OCI-M1 (cell line): ENCODE data around the gene B3GNT7.
"Not testable (repeated sequence)": the region's sequence is repeated elsewhere in the genome, so short reads cannot be mapped to it uniquely, and the experiment has no call there.

Source experiments
- DNase-seq: peaks from one replicate; lab custom pipeline; 2025; lab: John Stamatoyannopoulos, UW

B3GNT7 gene

DNA sequence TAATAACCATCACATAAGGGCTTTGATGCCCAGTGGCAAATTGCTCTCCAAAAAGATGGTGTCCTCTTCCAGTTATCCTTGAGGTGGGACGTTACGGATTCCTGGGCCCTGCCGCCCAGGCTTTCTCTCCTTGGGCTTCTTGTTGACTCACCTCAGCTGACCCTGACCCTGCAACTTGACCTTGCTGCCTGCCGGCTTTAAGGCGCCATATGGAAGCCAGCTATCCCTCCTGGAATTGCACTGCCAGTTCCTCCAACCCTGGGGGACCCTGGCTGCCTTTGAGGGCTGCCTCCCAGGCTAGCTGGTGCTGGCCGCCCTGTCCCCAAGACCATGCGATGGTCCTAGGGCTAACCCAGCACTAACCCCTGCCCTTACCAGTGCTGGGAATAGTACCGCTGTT lies 28.3 kb upstream of the B3GNT7 start:
- DNase-seq: no peak

DNA sequence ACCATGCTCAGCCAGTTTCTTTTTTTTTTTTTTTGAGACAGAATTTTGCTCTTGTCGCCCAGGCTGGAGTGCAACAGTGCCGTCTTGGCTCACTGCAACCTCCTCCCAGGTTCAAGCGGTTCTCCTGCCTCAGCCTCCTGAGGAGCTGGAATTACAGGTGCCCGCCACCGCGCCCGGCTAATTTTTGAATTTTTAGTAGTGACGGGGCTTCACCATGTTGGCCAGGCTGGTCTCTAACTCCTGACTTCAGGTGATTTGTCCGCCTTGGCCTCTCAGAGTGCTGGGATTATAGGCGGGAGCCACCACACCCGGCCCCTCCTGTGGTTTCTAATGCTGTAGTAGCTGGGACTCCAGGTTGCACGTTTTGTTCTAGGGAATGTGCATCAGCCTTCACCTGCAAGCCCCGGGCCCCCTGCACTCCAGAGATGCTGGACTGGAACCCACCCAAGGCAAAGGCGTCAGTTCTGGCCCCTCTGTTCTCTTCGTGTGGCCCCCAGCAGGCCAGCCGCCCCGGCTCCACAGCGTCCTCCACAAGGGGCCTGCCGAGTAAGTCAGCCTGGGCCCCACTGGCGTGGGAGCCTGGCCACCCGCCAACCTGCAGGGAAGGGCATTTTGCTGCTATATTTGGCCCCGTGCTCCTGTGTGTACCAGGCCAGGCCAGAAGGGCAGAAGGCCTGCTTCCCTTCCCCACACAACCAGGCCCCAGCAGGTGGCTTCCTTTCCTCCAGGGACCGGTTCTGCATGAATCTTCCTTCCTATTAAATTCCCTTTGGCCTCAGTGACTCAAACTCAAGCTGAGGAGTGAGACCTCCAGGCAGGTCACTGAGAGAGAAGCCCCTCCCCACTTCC lies 25.7 kb upstream of the B3GNT7 start:
- no peak for DNase-seq

DNA sequence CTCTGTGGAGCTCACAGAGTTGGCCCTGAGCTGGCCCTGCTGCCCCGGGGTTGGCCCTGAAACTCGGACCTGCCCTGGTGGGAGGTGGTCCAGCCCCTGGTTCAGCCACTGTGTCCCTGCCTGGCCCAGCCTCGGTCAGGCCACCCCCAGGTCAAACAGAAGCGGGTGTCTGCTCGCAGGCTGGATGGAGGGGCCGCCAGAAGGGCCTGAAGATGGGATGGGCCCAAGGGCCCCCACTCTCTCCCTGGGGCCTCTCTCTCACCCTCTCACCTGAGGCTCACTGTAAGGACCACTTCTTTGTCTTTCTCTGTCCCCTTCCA lies 25.1 kb upstream of the B3GNT7 start:
- no peak for DNase-seq

DNA sequence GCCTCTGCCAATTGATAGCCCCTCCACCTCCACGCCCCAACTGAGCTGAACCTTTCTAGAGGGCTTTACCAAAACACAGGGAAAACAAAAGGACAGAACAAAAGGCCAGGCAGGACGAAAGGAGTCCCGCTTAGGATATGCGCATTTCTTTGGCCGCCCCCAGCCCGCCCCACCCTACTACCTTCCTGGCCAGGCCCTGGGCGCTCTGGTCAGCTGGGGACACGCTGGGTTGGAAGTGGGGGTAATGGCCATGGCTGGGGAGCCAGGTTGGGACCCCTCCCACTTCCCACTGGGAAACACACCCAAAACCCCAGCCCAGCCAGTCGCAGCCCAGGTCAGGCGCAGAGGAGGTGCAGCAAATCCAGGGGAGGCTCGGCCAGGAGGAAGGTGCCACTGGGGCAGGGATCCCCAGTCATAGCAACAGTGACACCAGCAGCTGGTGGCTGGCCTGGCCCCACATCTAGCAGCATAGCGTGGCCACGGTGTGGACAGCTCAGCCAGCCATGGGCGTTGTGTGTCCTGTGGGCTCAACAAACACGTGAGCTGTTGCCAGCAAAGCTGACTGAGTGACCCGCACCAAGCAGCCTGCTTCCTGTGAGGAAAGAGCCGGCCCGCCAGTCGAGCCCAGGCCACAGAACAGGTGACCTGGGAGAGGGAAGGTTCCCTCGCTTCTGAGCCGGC lies 24.6 kb upstream of the B3GNT7 start:
- DNase-seq: no peak

DNA sequence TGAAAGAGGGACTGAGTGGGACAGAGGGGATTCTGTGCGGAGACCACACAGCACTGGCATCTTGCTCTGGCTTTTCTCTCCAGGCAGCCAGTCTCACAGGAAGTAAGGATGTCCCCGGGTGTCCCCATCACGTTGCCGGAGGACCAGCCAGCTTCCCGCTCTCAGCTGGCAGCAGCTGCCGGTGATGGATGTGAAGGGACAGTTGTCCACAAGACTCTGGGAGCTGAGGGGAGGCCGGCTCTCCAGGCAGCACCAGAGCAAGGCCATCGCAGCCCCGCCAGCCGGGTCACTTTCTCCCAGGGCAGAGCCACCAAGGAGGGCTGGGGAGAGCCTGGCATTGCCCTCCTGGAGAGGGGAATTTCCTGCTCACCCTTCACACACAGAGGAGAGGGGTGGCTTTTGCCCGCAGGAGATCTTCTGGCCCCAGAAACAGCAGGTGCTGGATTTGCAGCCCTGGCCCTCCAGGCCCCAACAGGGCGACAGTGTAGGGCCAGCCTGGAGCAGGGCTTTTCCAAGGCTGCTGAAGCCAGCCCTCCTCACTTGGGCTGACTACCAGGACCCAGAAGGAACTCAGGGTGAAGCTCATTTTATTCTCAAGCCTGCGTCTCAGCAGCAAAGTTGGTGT lies 24.0 kb upstream of the B3GNT7 start:
- no peak for DNase-seq

DNA sequence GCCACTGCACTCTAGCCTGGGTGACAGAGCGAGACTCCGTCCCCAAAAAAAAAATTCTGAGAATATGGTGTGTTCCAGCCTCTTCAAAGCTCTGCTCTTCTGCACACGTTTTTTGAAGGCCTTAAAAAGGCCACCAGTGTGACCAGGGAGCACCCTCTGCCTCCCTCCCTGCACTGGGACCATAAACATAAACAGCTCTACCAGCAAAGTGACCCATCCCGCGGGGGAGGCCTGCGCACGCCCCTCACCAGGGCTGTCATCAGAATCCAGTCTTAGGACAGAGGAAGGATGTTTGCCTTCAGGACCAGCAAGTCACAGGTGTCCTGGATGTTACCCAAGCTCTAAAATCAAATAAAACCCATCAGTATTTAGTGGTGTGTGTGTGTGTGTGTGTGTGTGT lies 23.2 kb upstream of the B3GNT7 start:
- DNase-seq: no peak

DNA sequence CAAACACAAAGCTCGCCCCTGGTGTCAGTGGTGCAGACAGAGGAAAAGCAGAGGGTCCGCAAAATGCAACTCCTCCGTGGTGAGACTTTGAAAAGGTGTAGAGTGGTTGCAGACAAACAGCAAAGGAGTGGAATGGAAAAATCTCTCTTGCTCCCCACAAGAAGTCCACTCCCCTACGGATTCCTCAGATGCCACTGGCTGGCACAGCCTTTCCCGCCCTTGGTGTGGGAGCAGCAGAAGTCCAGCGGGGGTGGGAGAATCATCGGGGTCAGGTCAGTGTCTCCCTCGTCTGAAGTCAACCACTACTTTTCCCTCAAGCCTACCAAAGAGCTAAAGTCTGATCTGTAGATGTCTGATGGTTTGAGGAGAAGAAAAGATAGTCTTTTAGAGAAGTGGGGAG lies 22.3 kb upstream of the B3GNT7 start:
- DNase-seq: no peak

DNA sequence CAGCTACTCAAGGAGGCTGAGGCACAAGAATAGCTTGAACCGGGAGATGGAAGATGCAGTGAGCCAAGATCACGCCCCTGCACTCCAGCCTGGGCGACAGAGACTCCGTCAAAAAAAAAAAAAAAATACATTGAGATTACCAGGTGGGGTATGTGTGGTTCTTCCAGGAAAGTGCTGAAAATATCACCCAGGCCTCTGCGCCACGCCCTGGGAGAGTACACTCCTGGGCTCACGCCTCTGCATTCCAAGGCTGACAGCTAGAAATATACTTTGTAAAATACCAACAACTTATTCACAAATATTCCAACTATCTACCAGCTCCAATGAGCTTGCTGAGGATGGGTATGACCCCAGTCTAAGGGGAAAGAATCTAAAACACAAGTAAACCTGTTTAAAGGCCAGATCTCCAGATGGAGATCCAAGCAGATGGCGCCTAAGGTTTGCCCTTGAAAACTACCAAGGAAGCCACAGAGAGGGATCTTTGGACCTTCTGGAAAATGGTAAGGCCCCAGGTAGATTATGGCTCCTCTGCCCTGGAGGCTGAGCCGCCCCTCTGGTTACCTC lies 21.6 kb upstream of the B3GNT7 start:
- DNase-seq: no peak

DNA sequence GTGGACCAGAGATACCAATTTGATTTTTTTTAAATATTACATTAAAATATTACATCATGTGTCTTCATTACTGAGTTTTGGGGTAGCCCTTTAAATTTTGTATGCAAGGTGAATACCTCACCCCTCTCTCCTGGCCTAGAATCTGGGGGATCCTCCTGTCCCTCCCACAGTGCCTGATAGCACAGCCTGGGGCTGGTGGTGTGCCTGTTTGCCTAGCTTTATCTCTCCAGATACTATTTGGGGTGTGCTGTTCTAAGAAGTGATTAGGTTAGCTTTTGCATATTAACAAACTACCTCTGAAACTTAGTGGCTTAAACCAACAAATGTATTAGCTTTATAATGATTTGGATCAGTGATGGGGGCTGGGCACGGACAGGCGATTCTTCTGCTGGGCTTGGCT lies 20.7 kb upstream of the B3GNT7 start:
- no peak for DNase-seq

DNA sequence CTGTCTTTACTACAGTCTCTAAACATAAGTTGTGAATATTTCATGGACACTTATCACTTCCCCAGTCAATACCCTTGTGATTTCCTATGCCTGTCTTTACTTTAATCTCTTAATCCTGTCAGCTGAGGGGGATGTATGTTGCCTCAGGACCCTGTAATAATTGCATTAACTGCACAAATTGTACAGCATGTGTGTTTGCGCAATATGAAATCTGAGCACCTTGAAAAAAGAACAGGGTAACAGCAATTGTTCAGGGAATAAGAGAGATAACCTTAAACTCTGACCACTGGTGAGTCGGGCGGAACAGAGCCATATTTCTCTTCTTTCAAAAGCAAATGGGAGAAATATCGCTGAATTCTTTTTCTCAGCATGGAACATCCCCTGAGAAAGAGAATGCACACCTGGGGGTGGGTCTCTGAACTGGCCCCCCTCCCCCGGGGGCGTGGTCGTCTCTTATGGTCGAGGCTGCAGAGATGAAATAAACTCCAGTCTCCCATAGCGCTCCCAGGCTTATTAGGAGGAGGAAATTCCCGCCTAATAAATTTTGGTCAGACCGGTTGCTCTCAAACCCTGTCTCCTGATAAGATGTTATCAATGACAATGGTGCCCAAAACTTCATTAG lies 19.4 kb upstream of the B3GNT7 start:
- not testable (repeated sequence) for DNase-seq

DNA sequence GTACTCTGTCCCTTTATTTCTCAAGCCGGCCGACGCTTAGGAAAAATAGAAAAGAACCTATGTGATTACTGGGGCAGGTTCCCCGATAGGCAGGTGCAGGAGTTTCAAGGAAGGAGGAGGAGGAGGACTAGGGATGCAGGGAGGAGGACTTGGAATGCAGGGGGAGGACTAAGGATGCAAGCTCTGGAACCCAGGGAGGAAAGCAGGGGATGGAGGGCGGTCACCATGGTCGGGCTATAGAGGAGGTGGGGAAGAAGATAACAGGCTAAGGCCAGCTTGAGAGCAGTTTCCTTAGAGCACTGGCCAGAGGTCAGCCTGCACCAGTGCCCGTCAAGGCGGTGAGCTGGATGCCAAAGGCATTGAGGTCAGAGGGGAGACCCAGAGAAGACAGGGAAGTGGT lies 18.7 kb upstream of the B3GNT7 start:
- no peak for DNase-seq

DNA sequence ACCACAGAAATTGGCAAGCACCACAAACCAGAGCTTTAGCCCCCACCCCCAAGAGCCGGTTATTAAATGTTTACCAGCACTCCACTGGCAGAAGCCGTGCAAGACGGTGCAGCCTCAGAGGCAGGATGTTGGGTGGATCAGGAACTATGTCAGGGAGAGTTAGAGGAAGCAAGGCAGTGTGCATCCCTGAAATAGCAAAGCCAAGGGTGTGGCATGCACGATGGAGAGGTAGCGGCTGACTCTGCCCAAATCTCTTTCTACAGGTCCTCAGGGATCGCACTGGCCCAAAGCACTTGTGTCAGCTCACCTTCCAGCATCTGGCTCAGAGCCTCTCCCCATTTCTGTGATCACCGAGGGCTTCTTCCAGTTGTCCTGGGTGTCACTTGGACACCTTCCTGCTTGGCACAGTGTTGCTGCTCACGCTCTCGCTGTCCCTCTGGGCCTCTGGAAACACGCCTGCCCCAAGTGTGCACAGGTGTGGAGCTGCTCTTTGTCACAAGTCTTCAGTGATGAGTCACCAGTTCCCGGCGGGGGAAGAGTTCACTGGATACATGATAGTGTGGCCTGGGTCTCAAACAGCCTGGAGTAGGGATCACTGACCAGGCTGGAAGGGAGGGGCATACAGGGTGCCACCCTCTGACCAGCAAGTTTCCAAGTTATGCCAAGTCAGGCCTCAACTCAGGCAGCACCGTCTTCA lies 17.3 kb upstream of the B3GNT7 start:
- no peak for DNase-seq

DNA sequence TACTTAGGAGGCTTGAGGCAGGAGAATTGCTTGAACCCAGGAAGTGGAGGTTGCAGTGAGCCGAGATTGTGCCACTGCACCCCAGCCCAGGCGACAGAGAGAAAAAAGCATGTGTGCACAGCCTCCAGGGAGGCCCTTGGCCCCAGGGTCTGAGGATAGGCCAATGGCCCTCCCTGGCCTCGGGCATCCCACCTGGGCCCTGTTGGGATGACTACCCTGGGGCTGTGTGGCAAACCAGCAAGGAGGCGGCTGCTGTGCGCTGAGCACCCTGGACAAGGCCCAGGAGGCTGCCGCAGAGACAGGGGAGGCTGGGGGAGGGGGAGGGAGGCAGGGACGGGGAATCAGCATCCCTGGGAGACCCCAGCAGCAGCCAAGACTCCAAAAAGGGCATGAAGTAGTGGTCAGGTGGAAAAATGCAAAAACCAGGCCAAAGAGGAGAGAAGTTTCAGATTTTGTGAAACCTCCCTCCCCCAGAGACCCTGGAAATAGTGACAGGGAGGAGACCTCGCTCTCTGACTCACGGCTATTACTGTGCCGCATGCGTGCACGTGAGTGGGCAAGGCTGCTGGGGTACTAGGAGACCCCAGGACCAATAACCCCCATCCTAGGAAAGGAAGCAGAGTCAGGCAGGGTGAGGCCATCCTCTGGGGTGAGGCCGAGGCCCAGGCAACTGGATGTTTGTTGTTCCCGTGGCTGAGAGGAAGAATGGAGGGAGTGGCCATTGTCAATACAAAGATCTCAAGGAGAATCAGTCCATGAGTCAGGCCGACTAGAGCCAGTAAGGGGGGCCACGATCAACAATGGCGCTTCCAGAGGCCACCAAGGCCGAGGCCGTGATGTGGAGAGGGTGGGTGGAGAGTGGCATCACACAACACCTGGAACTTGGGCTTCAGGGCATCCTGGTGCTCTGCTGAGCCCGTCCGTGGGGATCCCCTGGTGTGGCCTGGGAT lies 16.0 kb upstream of the B3GNT7 start:
- no peak for DNase-seq

DNA sequence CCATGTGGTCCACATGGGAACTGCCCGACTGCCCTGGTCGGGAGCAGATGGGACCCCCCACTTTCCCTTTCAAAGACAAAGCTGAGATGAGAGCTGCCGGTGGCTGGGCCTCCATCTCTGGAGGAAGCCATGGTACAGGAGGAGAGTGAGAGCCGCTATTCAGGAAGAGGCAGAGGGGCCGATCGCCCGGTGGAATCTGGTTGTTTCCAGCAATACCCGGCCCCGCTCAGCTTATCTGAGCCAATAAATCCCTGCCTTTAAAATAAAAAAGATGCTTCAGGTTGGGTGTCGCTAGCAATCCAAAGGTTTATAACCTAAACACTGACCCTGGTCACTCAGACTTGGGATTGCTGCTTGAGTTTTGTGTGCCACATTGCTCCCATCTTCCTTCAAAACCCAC lies 15.2 kb upstream of the B3GNT7 start:
- no peak for DNase-seq

DNA sequence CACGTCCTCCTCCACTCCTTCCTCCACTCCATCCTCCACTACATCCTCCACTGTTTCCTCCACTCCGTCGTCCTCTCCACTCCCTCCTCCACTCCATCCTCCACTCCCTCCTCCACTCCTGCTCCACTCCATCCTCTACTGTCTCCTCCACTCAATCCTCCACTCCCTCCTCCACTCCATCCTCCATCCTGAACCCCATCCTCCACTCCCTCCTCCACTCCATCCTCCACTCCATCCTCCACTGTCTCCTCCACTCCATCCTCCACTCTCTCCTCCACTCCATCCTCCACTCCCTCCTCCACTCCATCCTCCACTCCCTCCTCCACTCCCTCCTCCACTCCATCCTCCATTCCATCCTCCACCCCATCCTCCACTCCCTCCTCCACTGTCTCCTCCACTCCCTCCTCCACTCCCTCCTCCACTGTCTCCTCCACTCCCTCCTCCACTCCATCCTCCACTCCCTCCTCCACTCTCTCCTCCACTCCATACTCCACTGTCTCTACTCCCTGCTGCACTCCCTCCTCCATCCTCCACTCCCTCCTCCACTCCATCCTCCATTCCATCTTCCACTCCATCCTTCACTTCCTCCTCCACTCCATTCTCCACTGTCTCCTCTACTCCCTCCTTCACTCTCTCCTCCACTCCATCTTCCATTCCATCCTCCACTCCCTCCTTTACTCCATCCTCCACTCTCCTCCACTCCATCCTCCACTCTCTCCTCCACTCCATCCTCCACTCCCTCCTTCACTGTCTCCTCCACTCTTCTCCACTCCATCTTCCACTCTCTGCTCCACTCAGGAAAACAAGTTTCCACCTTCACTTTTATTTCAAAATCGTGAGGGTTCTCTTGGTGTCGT lies 14.3 kb upstream of the B3GNT7 start:
- no peak for DNase-seq

DNA sequence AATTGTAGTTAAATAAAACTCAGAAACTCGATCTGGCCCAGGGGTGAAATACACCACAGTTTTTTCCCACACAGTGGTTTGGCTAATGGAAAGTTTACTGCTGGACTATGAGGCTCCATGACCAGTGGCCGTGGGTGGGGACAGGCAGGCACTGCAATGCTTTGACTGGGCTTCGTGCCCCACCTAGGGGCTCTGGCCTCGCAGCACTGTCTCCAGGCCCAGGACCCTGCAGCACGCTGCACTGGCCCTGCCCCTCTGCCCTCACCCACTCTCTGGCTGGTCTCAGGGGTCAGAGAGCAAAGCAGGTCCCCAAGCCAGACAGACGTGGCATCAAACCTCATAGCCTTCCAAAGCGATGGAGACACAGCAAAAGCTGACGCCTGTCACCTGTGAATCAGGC lies 13.4 kb upstream of the B3GNT7 start:
- DNase-seq: peak; percentile 4

DNA sequence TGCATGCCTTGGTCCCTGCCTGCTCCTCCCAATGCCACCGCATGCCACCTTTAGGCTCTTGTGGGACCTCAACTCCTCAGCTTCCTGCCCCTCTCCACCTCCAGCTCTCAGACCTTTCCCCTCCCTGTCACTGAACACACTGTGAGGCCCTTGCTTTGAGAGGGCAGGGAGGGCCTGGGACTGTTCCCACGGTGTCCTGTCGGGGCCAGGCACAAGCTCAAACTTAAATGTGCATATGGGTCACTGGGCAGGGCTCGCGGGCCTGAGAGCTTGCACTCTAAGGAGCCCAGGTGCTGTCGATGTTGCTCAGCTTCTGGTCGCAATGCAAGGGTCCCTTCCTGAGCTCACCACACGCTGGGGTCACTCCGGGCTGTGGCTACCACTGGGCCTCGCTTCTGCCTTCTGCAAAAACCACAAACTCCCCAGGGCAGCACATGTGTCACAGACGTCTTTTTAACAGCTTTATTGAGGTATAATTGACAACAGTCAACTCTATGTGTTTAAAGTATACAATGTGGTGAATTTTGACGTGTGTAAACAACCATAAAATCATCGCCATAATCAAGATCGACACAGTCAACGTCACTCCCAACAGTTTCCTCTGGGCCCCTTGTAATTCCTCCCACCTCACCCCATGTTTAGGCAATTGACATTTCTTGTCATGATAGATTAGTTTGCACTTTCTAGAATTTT lies 11.9 kb upstream of the B3GNT7 start:
- DNase-seq: no peak

DNA sequence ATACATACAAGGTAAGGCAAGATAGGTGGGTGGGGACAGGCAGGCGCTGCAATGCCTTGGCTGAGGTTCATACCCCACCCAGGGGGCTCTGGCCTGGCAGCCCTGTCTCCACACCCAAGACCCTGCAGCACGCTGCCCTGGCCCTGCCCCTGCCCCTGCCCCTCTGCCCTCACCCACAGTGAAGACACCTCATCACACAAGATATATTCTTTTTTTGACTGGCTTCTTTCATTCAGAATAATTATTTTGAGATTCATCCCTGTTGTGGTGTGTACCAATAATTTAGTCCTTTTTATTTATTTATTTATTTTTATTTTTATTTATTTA lies 11.4 kb upstream of the B3GNT7 start:
- DNase-seq: no peak

DNA sequence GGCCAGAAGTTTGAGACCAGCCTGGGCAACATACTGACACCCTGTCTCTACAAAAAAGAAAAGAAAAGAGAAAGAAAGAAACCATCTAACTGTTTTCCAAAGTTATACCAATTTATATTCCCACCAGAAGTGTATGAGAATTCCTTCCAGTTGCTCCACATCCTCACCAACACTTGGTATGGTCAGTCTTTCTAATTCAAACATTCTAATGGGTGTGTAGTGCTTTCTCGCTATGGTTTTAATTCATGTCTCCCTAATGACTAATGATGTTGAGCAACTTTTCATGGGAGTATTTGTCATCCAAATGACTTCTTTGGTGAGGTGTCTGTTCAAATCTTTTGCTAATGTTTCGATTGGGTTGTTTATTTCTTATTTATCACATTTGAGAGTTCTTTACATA lies 10.5 kb upstream of the B3GNT7 start:
- no peak for DNase-seq
